ENCODE results near the gene ZNF526. TPM values are rescaled to one million over a fixed set of nuclear protein-coding genes. Genes with fewer than 3 reads are reported as not detected.
A peak's percentile ranks its signal among the peaks of the same experiment; 100 is the strongest.

Gene ZNF526
- total and polyA plus RNA-seq, 9 of the 15 experiments (the other 6 are each of a cell fraction or from before 2014, with no cell fraction given): 1.3 to 17.9 (median 6.2) TPM

- TF ChIP-seq TRIM25 (IDR thresholded peaks at IDR 0.05; ENCODE audit: borderline replicate concordance) (0 out of 2 replicates have a peak, but pooled peaks have one; percentile 37), ZNF174 (CRISPR knock-in tag; IDR thresholded peaks at IDR 0.05) (no peak), RBBP5 (IDR thresholded peaks at IDR 0.05; ENCODE audit: borderline replicate concordance, insufficient read depth, low read length, poor library complexity, severe bottlenecking) (no peak), HDGF (IDR thresholded peaks at IDR 0.05) (0 out of 2 replicates have a peak, but pooled peaks have one; percentile 77), DEAF1 (CRISPR knock-in tag; IDR thresholded peaks at IDR 0.05) (no peak), GATAD2A (IDR thresholded peaks at IDR 0.05) (no peak), ZNF589 (CRISPR knock-in tag; IDR thresholded peaks at IDR 0.05; ENCODE audit: low read depth) (no peak), HMG20A (CRISPR knock-in tag; conservative IDR thresholded peaks at IDR 0.05) (no peak), ZNF318 (IDR thresholded peaks at IDR 0.05; ENCODE audit: borderline replicate concordance in 1 of 2, low read depth in 1 of 2) (no peak), RBM14 (IDR thresholded peaks at IDR 0.05; ENCODE audit: borderline replicate concordance, insufficient read depth, low read depth, low read length) (no peak), HCFC1 (IDR thresholded peaks at IDR 0.05; ENCODE audit: low read depth, low read length) (no peak), SREBF1 (IDR thresholded peaks at IDR 0.05; ENCODE audit: borderline replicate concordance, low read depth, low read length) (no peak), ELF2 (CRISPR knock-in tag; IDR thresholded peaks at IDR 0.05) (no peak), RBM22 (IDR thresholded peaks at IDR 0.05; ENCODE audit: low read depth, low read length, poor library complexity, severe bottlenecking) (no peak), FIP1L1 (IDR thresholded peaks at IDR 0.05; ENCODE audit: low read depth, low read length, poor library complexity, severe bottlenecking) (no peak)
These were observed 49.6 kb downstream of the ZNF526 start (continued) for GRCh38 chr19:42269478-42270345.

All from K562 (cell line).